ENCODE measurements around the gene UTS2R.
"Not testable (repeated sequence)": the region's sequence is repeated elsewhere in the genome, so short reads cannot be mapped to it uniquely, and the experiment has no call there.

Gene UTS2R

GRCh38 chr17:82367724-82368524, 3.6 kb upstream of the UTS2R start:
- H3K4me1 ChIP-seq (ENCODE audit: control insufficient read depth in 2 of 2, insufficient read depth in 2 of 2, low read length in 2 of 2): peaks cover 11 to 16% of the 10 kb centered on the region in 2 donors
- H3K27me3 ChIP-seq (ENCODE audit: control insufficient read depth in 2 of 2, insufficient read depth in 2 of 2, low read length in 2 of 2): peaks cover 9 to 24% of the 10 kb centered on the region in 2 donors
- no peak overlapping the region for H3K9ac ChIP-seq (ENCODE audit: low read depth in 1 of 2, low read length in 2 of 2)
- H3K4me3 ChIP-seq (ENCODE audit: low read length in 2 of 2): no peak overlapping the region
- H3K9me3 ChIP-seq (ENCODE audit: control insufficient read depth in 2 of 2, low read length in 2 of 2): no peaks in the 10 kb centered on the region
- H3K27ac ChIP-seq (ENCODE audit: low read depth in 2 of 2, low read length in 2 of 2): no peak overlapping the region
- H3K36me3 ChIP-seq (ENCODE audit: control insufficient read depth in 2 of 2, insufficient read depth in 2 of 2, low read length in 2 of 2): no peaks in the 10 kb centered on the region

GRCh38 chr17:82369211-82369610, 2.4 kb upstream of the UTS2R start:
- no peak overlapping the region for H3K4me3 ChIP-seq (ENCODE audit: low read length in 2 of 2)
- peaks cover 15 to 33% of the 10 kb centered on the region in 2 donors for H3K27me3 ChIP-seq (ENCODE audit: control insufficient read depth in 2 of 2, insufficient read depth in 2 of 2, low read length in 2 of 2)
- H3K9ac ChIP-seq (ENCODE audit: low read depth in 1 of 2, low read length in 2 of 2): no peak overlapping the region
- H3K9me3 ChIP-seq (ENCODE audit: control insufficient read depth in 2 of 2, low read length in 2 of 2): no peaks in the 10 kb centered on the region
- peaks cover 11 to 16% of the 10 kb centered on the region in 2 donors for H3K4me1 ChIP-seq (ENCODE audit: control insufficient read depth in 2 of 2, insufficient read depth in 2 of 2, low read length in 2 of 2)
- H3K27ac ChIP-seq (ENCODE audit: low read depth in 2 of 2, low read length in 2 of 2): no peak overlapping the region
- no peaks in the 10 kb centered on the region for H3K36me3 ChIP-seq (ENCODE audit: control insufficient read depth in 2 of 2, insufficient read depth in 2 of 2, low read length in 2 of 2)

- H3K9ac ChIP-seq (ENCODE audit: low read depth in 1 of 2, low read length in 2 of 2): no peak overlapping the region
Observed at GRCh38 chr17:82370471-82371332, 863 bp upstream of the UTS2R start.

GRCh38 chr17:82372249-82373071, 895 bp downstream of the UTS2R start:
- H3K4me3 ChIP-seq (ENCODE audit: low read length in 2 of 2): no peak overlapping the region

More at GRCh38 chr17:82370471-82371332, 863 bp upstream of the UTS2R start:
- no peak overlapping the region for H3K27ac ChIP-seq (ENCODE audit: low read depth in 2 of 2, low read length in 2 of 2)
- H3K4me3 ChIP-seq (ENCODE audit: low read length in 2 of 2): peak overlapping the region; percentile 36 to 64
- H3K9me3 ChIP-seq (ENCODE audit: control insufficient read depth in 2 of 2, low read length in 2 of 2): no peaks in the 10 kb centered on the region
- no peaks in the 10 kb centered on the region for H3K36me3 ChIP-seq (ENCODE audit: control insufficient read depth in 2 of 2, insufficient read depth in 2 of 2, low read length in 2 of 2)
- peaks cover 19 to 40% of the 10 kb centered on the region in 2 donors for H3K27me3 ChIP-seq (ENCODE audit: control insufficient read depth in 2 of 2, insufficient read depth in 2 of 2, low read length in 2 of 2)
- peaks cover 11 to 16% of the 10 kb centered on the region in 2 donors for H3K4me1 ChIP-seq (ENCODE audit: control insufficient read depth in 2 of 2, insufficient read depth in 2 of 2, low read length in 2 of 2)

GRCh38 chr17:82373072-82373452, 1.5 kb downstream of the UTS2R start:
- H3K4me1 ChIP-seq (ENCODE audit: control insufficient read depth in 2 of 2, insufficient read depth in 2 of 2, low read length in 2 of 2): peaks cover 11 to 12% of the 10 kb centered on the region in 2 donors
- not testable (repeated sequence) for H3K27ac ChIP-seq (ENCODE audit: low read depth in 2 of 2, low read length in 2 of 2); H3K9me3 ChIP-seq (ENCODE audit: control insufficient read depth in 2 of 2, low read length in 2 of 2); H3K4me3 ChIP-seq (ENCODE audit: low read length in 2 of 2); H3K36me3 ChIP-seq (ENCODE audit: control insufficient read depth in 2 of 2, insufficient read depth in 2 of 2, low read length in 2 of 2); H3K9ac ChIP-seq (ENCODE audit: low read depth in 1 of 2, low read length in 2 of 2)
- peaks cover 23 to 43% of the 10 kb centered on the region in 2 donors for H3K27me3 ChIP-seq (ENCODE audit: control insufficient read depth in 2 of 2, insufficient read depth in 2 of 2, low read length in 2 of 2)

More at GRCh38 chr17:82372249-82373071, 895 bp downstream of the UTS2R start:
- H3K9me3 ChIP-seq (ENCODE audit: control insufficient read depth in 2 of 2, low read length in 2 of 2): no peaks in the 10 kb centered on the region
- H3K27ac ChIP-seq (ENCODE audit: low read depth in 2 of 2, low read length in 2 of 2): no peak overlapping the region
- no peak overlapping the region for H3K9ac ChIP-seq (ENCODE audit: low read depth in 1 of 2, low read length in 2 of 2)
- peaks cover 23 to 43% of the 10 kb centered on the region in 2 donors for H3K27me3 ChIP-seq (ENCODE audit: control insufficient read depth in 2 of 2, insufficient read depth in 2 of 2, low read length in 2 of 2)
- H3K36me3 ChIP-seq (ENCODE audit: control insufficient read depth in 2 of 2, insufficient read depth in 2 of 2, low read length in 2 of 2): no peaks in the 10 kb centered on the region
- H3K4me1 ChIP-seq (ENCODE audit: control insufficient read depth in 2 of 2, insufficient read depth in 2 of 2, low read length in 2 of 2): peaks cover 11 to 12% of the 10 kb centered on the region in 2 donors

GRCh38 chr17:82373731-82374625, 2.4 kb downstream of the UTS2R start:
- H3K4me3 ChIP-seq (ENCODE audit: low read length in 2 of 2): no peak overlapping the region
- no peak overlapping the region for H3K9ac ChIP-seq (ENCODE audit: low read depth in 1 of 2, low read length in 2 of 2)
- peaks cover 11 to 12% of the 10 kb centered on the region in 2 donors for H3K4me1 ChIP-seq (ENCODE audit: control insufficient read depth in 2 of 2, insufficient read depth in 2 of 2, low read length in 2 of 2)
- no peak overlapping the region for H3K27ac ChIP-seq (ENCODE audit: low read depth in 2 of 2, low read length in 2 of 2)
- H3K9me3 ChIP-seq (ENCODE audit: control insufficient read depth in 2 of 2, low read length in 2 of 2): no peaks in the 10 kb centered on the region
- peaks cover 25 to 46% of the 10 kb centered on the region in 2 donors for H3K27me3 ChIP-seq (ENCODE audit: control insufficient read depth in 2 of 2, insufficient read depth in 2 of 2, low read length in 2 of 2)
- no peaks in the 10 kb centered on the region for H3K36me3 ChIP-seq (ENCODE audit: control insufficient read depth in 2 of 2, insufficient read depth in 2 of 2, low read length in 2 of 2)

- no peaks in the 10 kb centered on the region for H3K36me3 ChIP-seq (ENCODE audit: control insufficient read depth in 2 of 2, insufficient read depth in 2 of 2, low read length in 2 of 2)
- peaks cover 25 to 45% of the 10 kb centered on the region in 2 donors for H3K27me3 ChIP-seq (ENCODE audit: control insufficient read depth in 2 of 2, insufficient read depth in 2 of 2, low read length in 2 of 2)
- H3K9me3 ChIP-seq (ENCODE audit: control insufficient read depth in 2 of 2, low read length in 2 of 2): no peaks in the 10 kb centered on the region
- no peak overlapping the region for H3K9ac ChIP-seq (ENCODE audit: low read depth in 1 of 2, low read length in 2 of 2)
- no peak overlapping the region for H3K27ac ChIP-seq (ENCODE audit: low read depth in 2 of 2, low read length in 2 of 2)
- peaks cover 11 to 12% of the 10 kb centered on the region in 2 donors for H3K4me1 ChIP-seq (ENCODE audit: control insufficient read depth in 2 of 2, insufficient read depth in 2 of 2, low read length in 2 of 2)
- no peak overlapping the region for H3K4me3 ChIP-seq (ENCODE audit: low read length in 2 of 2)
Observed at GRCh38 chr17:82374626-82375331, 3.2 kb downstream of the UTS2R start.

- Histone ChIP-seq H3K27me3 (ENCODE audit: control insufficient read depth in 2 of 2, insufficient read depth in 2 of 2, low read length in 2 of 2) (peaks cover 22 to 41% of the 10 kb centered on the region in 2 donors), H3K9ac (ENCODE audit: low read depth in 1 of 2, low read length in 2 of 2) (no peak overlapping the region), H3K9me3 (ENCODE audit: control insufficient read depth in 2 of 2, low read length in 2 of 2) (no peaks in the 10 kb centered on the region), H3K36me3 (ENCODE audit: control insufficient read depth in 2 of 2, insufficient read depth in 2 of 2, low read length in 2 of 2) (no peaks in the 10 kb centered on the region), H3K4me3 (ENCODE audit: low read length in 2 of 2) (no peak overlapping the region), H3K4me1 (ENCODE audit: control insufficient read depth in 2 of 2, insufficient read depth in 2 of 2, low read length in 2 of 2) (peaks cover 10 to 12% of the 10 kb centered on the region in 2 donors), H3K27ac (ENCODE audit: low read depth in 2 of 2, low read length in 2 of 2) (no peak overlapping the region)
Observed at GRCh38 chr17:82375359-82376041, 3.9 kb downstream of the UTS2R start.
